GM19023 (cell line): ENCODE measurements around the gene IGFBP3.

Experiments used
- ATAC-seq: cut with Tn5 transposase; IDR thresholded peaks from one replicate; pipeline ENCODE4 v1.9.1; 2021; ENCODE audit warnings: mild to moderate bottlenecking, moderate library complexity; ENCODE audit not compliant: unreplicated experiment

The IGFBP3 gene

GRCh38 chr7:45874408-45875131 lies 46.5 kb downstream of the IGFBP3 start:
- ATAC-seq = no peak

DNA sequence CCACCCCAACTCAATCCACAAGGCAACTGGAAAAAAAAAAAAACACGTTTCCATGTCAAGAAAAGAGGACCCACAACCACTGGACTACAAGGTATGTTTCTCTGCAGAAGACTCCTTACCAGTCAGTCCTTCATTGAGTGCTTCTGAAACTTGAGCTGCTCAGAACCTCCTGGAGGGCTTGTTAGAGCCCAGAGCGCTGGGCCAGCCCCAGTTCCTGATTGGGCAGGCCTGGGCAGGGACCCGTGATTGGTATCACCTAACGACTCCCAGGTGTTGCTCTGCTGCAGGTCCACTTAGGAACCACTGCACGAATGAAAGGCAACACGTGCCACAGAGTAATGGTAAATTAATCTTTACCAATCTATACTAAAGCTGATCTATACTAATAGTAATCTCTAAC lies 47.7 kb downstream of the IGFBP3 start:
- ATAC-seq = no peak

GRCh38 chr7:45873035-45873354 lies 48.1 kb downstream of the IGFBP3 start, which contains the start of gene CCDC201:
Gene CCDC201, minus strand, starts transcription at chr7:45873082. Its CDS starts 75 bp downstream, at chr7:45873007.
- no peak for ATAC-seq

GRCh38 chr7:45872116-45873034 lies 48.7 kb downstream of the IGFBP3 start:
- no peak for ATAC-seq

DNA sequence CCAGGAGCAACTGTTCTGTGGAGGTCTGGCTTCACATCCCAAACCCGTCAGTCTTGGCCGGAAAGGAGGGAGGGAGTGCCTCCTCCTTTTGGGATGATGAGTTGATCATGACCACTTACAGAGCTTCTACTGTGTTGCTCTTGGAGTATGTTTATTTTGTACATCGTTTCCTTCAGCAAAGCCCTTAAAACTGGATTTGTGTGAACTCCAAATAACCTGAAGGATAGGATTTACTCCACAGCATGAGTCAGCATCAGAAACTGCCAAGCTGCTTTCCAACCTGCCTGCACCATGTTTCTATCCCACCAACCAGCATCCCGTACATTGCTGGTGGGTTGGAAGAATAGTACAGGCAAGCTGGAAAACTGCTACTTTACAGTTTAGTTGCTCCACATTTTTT lies 51.6 kb downstream of the IGFBP3 start:
- ATAC-seq = no peak

DNA sequence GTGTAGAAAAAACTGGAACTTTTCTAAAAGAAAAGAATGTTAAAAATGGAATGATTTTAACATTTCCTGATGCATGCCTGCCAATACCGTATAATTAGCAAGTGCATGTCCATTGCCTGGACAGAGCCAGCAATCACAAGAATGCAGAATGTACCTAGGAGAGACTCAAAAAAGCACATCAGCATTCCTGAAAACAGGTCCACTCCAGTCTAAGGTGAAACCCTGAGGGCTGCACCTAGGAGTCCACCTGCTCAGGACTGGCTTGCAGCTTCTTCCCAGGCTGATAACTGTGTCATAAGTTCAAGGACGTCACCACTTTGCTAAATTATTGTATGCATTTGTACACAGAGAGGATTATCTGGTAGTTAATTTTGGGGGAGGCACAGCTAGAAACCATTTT lies 53.6 kb downstream of the IGFBP3 start:
- ATAC-seq = no peak

GRCh38 chr7:45865594-45866410 lies 55.3 kb downstream of the IGFBP3 start:
- ATAC-seq = no peak

- no peak for ATAC-seq
These were observed 57.4 kb downstream of the IGFBP3 start for GRCh38 chr7:45863715-45864114.
